GM21529 (cell line): ENCODE measurements around the gene DOCK1.
"Not testable (repeated sequence)": the region's sequence is repeated elsewhere in the genome, so short reads cannot be mapped to it uniquely, and the experiment has no call there.

Source experiments
- ATAC-seq: cut with Tn5 transposase; IDR thresholded peaks from one replicate; pipeline ENCODE4 v1.9.1; 2021; ENCODE audit not compliant: unreplicated experiment

Gene DOCK1

GRCh38 chr10:126924180-126924914, 19.1 kb downstream of the DOCK1 start:
- ATAC-seq, result no peak

GRCh38 chr10:126924915-126925300, 19.7 kb downstream of the DOCK1 start:
- no peak for ATAC-seq

DNA sequence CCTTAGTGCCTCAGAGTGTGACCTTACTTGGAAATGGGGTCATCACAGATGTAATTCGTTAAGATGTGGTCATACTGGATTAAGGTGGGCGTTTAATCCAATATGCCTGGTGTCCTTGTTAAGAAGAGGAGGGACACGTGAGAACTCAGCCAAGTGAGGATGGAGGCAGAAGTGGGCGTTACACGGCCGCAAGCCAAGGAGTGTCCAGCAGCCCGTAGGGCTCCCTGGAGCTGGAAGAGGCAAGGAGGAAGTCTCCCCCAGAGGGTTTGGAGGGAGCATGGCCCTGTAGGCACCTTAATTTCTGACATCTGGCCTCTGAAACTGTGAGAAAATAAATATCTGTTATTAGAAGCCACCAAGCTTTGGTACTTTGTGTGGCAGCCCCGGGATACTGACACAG, 21.3 kb downstream of the DOCK1 start:
- ATAC-seq, result no peak

DNA sequence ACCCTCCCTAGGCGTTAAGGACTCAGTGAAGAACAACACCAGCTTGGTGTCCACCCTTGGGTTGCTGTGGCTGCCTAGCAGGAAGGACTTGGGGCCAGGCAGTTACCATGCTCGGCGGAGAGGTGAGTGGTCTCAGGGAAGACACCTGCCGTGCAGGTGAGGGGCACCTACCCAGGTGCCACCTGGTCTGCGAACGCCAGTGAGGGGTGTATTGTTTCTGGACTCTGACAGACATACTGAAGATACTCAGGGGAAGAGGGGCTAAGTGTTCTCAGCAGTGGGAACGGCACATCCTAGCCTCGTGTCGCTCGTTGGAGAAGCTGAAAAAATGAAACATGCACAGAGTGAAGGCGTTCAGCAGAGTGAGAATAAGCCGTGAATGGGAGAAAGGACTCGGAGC, 22.6 kb downstream of the DOCK1 start:
- no peak for ATAC-seq

GRCh38 chr10:126928274-126928673, 23.0 kb downstream of the DOCK1 start:
- no peak for ATAC-seq

DNA sequence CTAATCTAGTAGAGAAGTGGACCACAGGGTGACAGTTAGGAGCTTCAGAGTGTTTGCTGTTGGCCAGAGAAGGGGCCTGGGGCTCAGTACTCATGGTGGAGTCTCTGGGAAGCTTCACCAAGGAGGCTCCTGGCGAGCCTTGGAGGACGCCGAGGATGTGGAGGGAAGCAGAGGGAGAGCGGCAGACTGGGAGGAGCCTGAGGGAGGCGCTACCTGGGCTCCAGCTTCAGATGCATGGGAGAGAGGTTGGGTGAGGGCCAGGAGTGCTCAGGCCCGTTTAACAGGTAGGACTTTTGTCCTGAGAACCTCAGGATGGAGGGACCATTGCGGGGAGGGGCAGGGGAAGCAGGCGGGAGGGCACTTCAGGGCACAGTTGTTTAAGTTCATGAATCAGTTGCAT, 24.2 kb downstream of the DOCK1 start:
- ATAC-seq, result no peak

DNA sequence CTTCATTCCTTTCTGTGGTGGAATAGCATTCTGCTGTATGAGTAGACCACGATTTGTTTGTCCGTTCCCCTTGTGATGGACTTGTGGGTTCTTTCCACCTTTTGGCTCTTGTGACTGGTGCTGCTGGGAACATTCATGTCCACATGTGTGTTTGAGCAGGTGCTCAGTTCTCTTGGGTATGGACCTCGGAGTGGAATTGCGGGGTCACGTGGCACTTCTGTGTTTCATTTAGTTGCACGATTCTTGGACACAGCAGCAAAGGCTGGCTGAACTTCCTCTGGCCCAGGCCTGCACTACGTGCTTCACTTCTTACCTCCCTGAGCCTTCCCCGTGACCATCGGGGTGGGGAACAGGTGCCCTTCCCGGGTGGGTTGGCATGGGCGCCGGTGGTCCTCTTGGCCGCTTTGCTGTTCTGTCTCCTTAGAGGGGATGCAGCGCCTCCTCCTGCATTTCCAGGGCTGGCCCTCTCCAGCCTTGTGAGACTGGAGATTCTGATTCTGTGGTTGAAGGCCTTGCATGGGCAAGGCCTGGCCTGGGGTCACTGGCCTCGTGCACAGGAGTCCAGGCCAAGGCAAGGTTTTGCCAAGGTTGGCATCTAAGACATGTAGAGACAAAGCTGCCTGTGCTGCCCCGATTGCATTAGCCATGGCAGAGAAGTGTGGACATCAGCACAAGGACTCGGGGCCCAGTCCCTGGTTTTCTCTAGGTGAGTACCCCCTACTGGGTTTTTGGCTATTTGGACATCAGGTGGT, 25.1 kb downstream of the DOCK1 start:
- ATAC-seq, result no peak

GRCh38 chr10:126930883-126931503, 25.8 kb downstream of the DOCK1 start:
- no peak for ATAC-seq

GRCh38 chr10:126931544-126931943, 26.3 kb downstream of the DOCK1 start:
- ATAC-seq, result no peak

GRCh38 chr10:126932516-126932915, 27.3 kb downstream of the DOCK1 start:
- ATAC-seq, result no peak

GRCh38 chr10:126933116-126933515, 27.9 kb downstream of the DOCK1 start:
- no peak for ATAC-seq

DNA sequence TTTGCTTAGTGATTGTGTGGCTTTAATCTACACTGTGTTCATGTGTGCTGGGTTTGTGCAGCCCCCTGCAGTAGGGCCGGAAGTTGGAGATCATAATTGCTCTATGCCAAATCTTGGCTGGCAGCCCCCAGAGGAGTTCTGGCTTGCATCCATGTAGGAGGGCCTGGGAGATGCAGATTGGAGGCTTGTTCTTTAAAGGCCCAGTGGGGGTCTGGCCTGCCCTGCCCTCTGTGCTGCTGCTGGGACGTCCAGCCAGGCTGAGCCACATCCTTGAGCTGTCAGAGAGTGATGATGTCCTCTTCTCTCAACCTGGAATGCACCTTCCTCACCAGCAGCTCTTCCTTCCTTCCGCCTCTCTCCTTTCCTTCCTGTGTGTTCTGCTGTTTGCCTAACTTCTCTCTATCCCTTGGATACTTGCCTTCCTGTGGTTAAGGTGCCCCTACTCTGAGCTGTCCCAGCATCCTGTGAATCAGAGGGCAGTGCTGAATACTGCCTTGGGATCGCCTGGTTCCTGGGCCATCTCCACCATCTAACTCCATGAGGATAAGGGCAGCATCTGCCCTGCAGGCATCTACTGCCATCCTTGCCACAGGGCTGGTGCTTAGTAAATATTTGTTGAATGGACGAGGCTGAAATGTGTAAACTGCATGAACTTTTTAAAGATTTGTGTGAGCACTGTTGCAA, 30.2 kb downstream of the DOCK1 start:
- no peak for ATAC-seq

DNA sequence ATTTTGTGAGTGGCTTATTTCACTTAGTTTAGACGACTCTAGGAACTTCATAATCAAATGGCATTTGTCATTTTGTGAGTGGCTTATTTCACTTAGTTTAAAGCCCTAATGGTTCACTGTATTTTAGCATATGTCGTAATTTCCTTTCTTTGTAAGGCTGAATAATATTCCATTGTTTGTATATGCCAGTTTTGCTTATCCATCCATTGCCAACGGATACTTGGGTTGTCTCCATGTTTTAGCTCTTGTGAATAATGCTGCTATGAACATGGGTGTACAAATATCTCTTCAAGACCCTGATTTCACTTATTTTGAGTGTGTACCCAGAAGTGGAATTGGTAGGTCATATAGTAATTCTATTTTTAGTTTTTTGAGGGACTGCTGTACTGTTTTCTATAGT, 31.8 kb downstream of the DOCK1 start:
- ATAC-seq, result no peak

- not testable (repeated sequence) for ATAC-seq
These were observed 32.9 kb downstream of the DOCK1 start for GRCh38 chr10:126938121-126938520.

GRCh38 chr10:126939706-126940105, 34.5 kb downstream of the DOCK1 start:
- ATAC-seq, result no peak

DNA sequence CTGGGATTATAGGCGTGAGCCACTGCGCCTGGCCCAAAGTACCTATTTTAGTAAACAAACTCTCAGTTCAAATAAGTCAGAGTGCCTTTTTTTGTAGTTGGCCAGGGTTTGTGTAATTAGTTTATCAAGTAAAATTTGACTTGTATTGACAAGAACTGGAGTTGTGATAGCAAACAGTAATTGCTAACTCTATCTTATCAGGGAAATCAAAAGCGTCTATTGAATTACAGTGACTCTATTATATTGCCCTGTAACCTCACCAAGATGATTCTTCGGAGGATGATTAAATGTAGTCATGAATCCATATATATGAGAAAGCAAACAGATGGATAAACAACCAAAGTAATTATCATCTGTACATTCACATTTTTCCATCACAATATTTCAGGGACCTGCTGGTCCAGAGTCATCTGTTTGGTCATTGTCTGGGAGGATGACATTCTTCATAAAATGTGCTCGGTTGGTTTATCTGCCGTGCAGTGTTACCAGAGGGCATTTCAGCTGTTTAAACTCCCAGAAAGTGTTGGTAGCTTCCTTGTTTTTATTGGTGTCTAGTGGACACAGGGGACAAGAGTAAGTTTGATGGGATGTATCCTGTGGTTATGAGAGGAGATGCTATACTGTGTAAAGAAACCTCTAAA, 35.6 kb downstream of the DOCK1 start:
- ATAC-seq, result no peak

GRCh38 chr10:126944191-126944590, 39.0 kb downstream of the DOCK1 start:
- no peak for ATAC-seq

- no peak for ATAC-seq
These were observed 40.3 kb downstream of the DOCK1 start for GRCh38 chr10:126945351-126946030.

GRCh38 chr10:126946746-126947145, 41.5 kb downstream of the DOCK1 start:
- ATAC-seq, result no peak

DNA sequence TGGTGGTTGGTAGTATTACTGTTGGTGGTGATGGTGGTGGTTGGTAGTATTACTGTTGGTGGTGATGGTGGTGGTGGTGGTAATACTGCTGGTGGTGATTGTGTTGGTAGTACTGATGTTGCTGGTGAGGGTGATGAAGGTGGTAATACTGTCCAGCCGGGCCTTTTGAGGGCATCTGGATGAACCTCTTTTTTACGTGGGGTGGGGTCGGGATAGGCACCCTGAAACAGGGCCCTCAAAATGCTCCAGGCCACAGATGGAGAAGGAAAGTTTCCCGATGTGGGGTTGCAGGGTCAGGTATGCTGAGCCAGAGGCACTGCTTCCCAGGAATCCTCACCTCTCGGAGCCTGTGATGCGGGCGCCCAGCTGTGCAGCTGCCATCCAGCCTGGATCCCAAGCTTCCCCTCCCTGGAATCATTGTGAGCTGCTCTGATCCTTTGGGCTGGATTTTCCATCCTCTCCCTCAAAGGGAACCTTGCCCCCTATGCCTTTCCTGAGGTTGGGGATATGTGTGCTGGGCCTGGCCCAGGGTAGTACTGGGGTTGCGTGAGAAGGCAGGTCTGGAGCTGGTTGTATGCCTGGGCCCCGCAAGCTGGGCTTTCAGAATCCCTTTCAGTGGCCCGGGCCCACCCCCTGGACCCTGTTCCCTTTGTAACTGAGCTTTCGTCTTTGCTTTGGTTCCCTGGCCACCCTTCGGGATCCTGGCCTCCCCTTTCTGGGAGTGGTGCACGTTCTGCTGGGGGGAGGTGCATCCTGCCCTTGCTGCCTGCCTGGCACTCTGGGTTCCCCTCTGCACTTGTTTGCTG, 43.3 kb downstream of the DOCK1 start:
- ATAC-seq, result no peak
